CD14-positive monocyte (primary cell): ENCODE data around the gene KLRG1. TPM values are rescaled to one million over a fixed set of nuclear protein-coding genes. Genes with fewer than 3 reads are reported as not detected.

Experiments used
- DNase-seq, 3 donors: peaks; one replicate each; pipeline ENCODE4 v3.0.0-alpha.2; 2011 to 2022
- H2AFZ ChIP-seq: 2 replicates; pipeline ENCODE4 v1.6.0; 2012; ENCODE audit warnings: mild to moderate bottlenecking, low read depth, low read length, inconsistent platforms; ENCODE audit not compliant: insufficient read depth, poor library complexity, severe bottlenecking
- H3K27ac ChIP-seq, 2 donors: 1 replicate in 1 of 2; 2 replicates in 1 of 2; pipeline ENCODE4 v1.5.1; 2012 to 2013; ENCODE audit warnings: low read length in 2 of 2, control low read depth in 1 of 2, inconsistent platforms in 1 of 2, low read depth in 1 of 2, mild to moderate bottlenecking in 1 of 2
- H3K27me3 ChIP-seq, 2 donors: one replicate each; pipeline versions ENCODE4 v1.6.0 to v1.6.1; 2011 to 2013; ENCODE audit warnings: low read length in 2 of 2; ENCODE audit not compliant: control insufficient read depth in 2 of 2, insufficient read depth in 2 of 2
- H3K36me3 ChIP-seq, 2 donors: replicated peaks in 1 of 2; 1 replicate in 1 of 2; 2 replicates in 1 of 2; pipeline versions ENCODE4 v1.5.1 to v1.6.1; 2012 to 2013; ENCODE audit warnings: low read length in 2 of 2, control low read depth in 1 of 2, inconsistent platforms in 1 of 2, mild to moderate bottlenecking in 1 of 2; ENCODE audit not compliant: insufficient read depth in 2 of 2, control insufficient read depth in 1 of 2
- H3K4me1 ChIP-seq, 2 donors: 1 replicate in 1 of 2; 2 replicates in 1 of 2; pipeline versions ENCODE4 v1.5.1 to v1.6.1; 2012 to 2013; ENCODE audit warnings: low read length in 2 of 2, control low read depth in 1 of 2, inconsistent platforms in 1 of 2, mild to moderate bottlenecking in 1 of 2, moderate library complexity in 1 of 2; ENCODE audit not compliant: insufficient read depth in 2 of 2, control insufficient read depth in 1 of 2
- H3K4me2 ChIP-seq: replicated peaks from 2 replicates; pipeline ENCODE3; 2012; ENCODE audit warnings: low read length, moderate library complexity, mild to moderate bottlenecking; ENCODE audit not compliant: poor library complexity, severe bottlenecking; ENCODE audit errors: extremely low read depth
- H3K4me3 ChIP-seq, 3 experiments: fragments of 200-600 bp in 1 of 3; sonication (generic) in 1 of 3; replicated peaks in 1 of 3; 1 replicate in 2 of 3; 2 replicates in 1 of 3; pipeline ENCODE4 v1.5.1; 2011 to 2013; ENCODE audit warnings: low read length in 3 of 3, mild to moderate bottlenecking in 3 of 3, control low read depth in 2 of 3, low read depth in 2 of 3, inconsistent platforms in 1 of 3, moderate library complexity in 1 of 3
- H3K79me2 ChIP-seq: 2 replicates; pipeline ENCODE4 v1.6.0; 2012; ENCODE audit warnings: mild to moderate bottlenecking, control low read depth, inconsistent platforms, low read length, moderate library complexity; ENCODE audit not compliant: insufficient read depth
- H3K9ac ChIP-seq: 2 replicates; pipeline ENCODE4 v1.6.0; 2017; ENCODE audit warnings: low read length, mild to moderate bottlenecking; ENCODE audit not compliant: insufficient read depth, poor library complexity, severe bottlenecking
- H3K9me3 ChIP-seq, 2 donors: replicated peaks in 1 of 2; 1 replicate in 1 of 2; 2 replicates in 1 of 2; pipeline versions ENCODE4 v1.5.1 to v1.6.1; 2012 to 2013; ENCODE audit warnings: low read length in 2 of 2, control low read depth in 1 of 2; ENCODE audit not compliant: control insufficient read depth in 1 of 2, insufficient read depth in 1 of 2
- H4K20me1 ChIP-seq: 2 replicates; pipeline ENCODE4 v1.6.0; 2012; ENCODE audit warnings: mild to moderate bottlenecking, low read length, control low read depth, moderate library complexity; ENCODE audit not compliant: insufficient read depth
- H3K27ac Mint-ChIP-seq, 7 donors: one replicate each; pipeline ENCODE4 v1.8.0; 2020; ENCODE audit warnings: mild to moderate bottlenecking in 7 of 7, mixed read lengths in 7 of 7, moderate library complexity in 6 of 7, inconsistent platforms in 2 of 7
- H3K27me3 Mint-ChIP-seq, 3 donors: one replicate each; pipeline ENCODE4 v1.8.0; 2021 to 2022; ENCODE audit warnings: low read depth in 3 of 3, mild to moderate bottlenecking in 3 of 3, mixed read lengths in 3 of 3, moderate library complexity in 3 of 3, inconsistent platforms in 1 of 3
- H3K36me3 Mint-ChIP-seq, 2 donors: one replicate each; pipeline ENCODE4 v1.8.0; 2020; ENCODE audit warnings: mixed read lengths in 2 of 2, inconsistent platforms in 1 of 2, mild to moderate bottlenecking in 1 of 2
- H3K4me1 Mint-ChIP-seq: one replicate; pipeline ENCODE4 v1.8.0; 2020; ENCODE audit warnings: mild to moderate bottlenecking, mixed read lengths
- H3K4me3 Mint-ChIP-seq, 2 donors: one replicate each; pipeline ENCODE4 v1.8.0; 2020; ENCODE audit warnings: mild to moderate bottlenecking in 2 of 2, mixed read lengths in 2 of 2, moderate library complexity in 1 of 2
- H3K9me3 Mint-ChIP-seq, 7 donors: one replicate each; pipeline ENCODE4 v1.8.0; 2020 to 2022; ENCODE audit warnings: mixed read lengths in 7 of 7, mild to moderate bottlenecking in 6 of 7, moderate library complexity in 6 of 7, inconsistent platforms in 2 of 7
- WGBS: methylation state at CpG from one replicate; pipeline ENCODE4 v1.1.5; 2013; ENCODE audit warnings: missing lambda C conversion rate; ENCODE audit not compliant: insufficient coverage; 5-methylcytosine and 5-hydroxymethylcytosine counted together
- intact Hi-C, 2 donors: fragments of 100-400 bp; cut with micrococcal nuclease; formaldehyde crosslinking; loops; one replicate each; pipeline versions ENCODE4 v1.15.0 to v1.15.1; 2023
- polyA plus RNA-seq, 3 donors: library from polyadenylated mRNA; depleted of rRNA in 1 of 3; unstranded in 2 of 3; stranded (reverse) in 1 of 3; fragments of 300-500 nt in 2 of 3; fragments of >200 nt in 1 of 3; fragmentation: Illumina TruSeq in 2 of 3; gene quantifications; 1 replicate in 2 of 3; 2 replicates in 1 of 3; pipeline ENCODE4 v1.2.3, GENCODE V29; 2012 to 2021
- TF ChIP-seq, protein P1 (sequence below): fragments of 200-600 bp; IDR thresholded peaks from one replicate; pipeline ENCODE4 v1.8.0; 2022; ENCODE audit warnings: antibody characterized with exemption, mild to moderate bottlenecking

The KLRG1 gene
- polyA plus RNA-seq, 3 donors, result 1.1 to 3.4 (median 2.3) TPM

DNA sequence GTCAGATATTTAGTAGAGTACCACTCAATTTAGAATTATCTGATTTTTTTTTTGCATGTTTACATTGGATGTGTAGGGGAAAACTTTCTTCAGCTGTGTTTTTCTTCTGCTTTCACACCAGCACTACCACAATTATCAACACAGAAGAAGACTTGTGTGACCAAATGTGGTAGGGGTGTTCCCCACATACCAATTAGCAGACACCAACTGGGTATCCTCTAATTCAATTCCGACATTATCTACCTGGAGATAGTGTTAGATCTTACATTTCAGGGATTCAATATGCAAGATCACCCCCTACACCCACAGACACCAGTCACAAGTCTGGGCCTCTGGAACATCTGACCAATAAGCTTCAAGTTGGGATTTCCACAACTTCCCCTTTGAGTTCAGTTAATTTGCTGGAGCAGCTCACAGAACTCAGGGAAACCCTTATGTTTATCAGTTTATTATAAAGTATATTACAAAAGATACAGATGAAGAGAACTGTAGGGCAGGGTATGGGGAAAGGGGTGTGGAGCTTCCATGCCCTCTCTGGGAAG is 4.1 kb upstream of the KLRG1 start:
- H3K36me3 Mint-ChIP-seq, result no peaks in the 10 kb centered on the region
- intact Hi-C loops, result no loop called here
- DNase-seq, result peak in 2 of 3 donors; percentile 4 to 51
- Histone ChIP-seq H3K4me2 (no peak overlapping the region), H3K9me3 (peaks cover 4 to 5% of the 10 kb centered on the region in 2 donors), H3K4me3 (no peak overlapping the region), H3K4me1 (peaks cover 38 to 46% of the 10 kb centered on the region in 2 donors), H3K27ac (no peak overlapping the region), H2AFZ (peak overlapping the region; percentile 25), H3K9ac (no peak overlapping the region), H3K79me2 (no peaks in the 10 kb centered on the region), H3K27me3 (no peaks in the 10 kb centered on the region), H3K36me3 (no peaks in the 10 kb centered on the region), H4K20me1 (no peaks in the 10 kb centered on the region)
- peak overlapping the region in 1 of 7 donors; percentile 43 for H3K27ac Mint-ChIP-seq
- H3K4me1 Mint-ChIP-seq, result peaks cover 41% of the 10 kb centered on the region
- H3K9me3 Mint-ChIP-seq, result peaks cover 3 to 9% (median 6%) of the 10 kb centered on the region in 7 donors
- TF ChIP-seq, protein P1, sequence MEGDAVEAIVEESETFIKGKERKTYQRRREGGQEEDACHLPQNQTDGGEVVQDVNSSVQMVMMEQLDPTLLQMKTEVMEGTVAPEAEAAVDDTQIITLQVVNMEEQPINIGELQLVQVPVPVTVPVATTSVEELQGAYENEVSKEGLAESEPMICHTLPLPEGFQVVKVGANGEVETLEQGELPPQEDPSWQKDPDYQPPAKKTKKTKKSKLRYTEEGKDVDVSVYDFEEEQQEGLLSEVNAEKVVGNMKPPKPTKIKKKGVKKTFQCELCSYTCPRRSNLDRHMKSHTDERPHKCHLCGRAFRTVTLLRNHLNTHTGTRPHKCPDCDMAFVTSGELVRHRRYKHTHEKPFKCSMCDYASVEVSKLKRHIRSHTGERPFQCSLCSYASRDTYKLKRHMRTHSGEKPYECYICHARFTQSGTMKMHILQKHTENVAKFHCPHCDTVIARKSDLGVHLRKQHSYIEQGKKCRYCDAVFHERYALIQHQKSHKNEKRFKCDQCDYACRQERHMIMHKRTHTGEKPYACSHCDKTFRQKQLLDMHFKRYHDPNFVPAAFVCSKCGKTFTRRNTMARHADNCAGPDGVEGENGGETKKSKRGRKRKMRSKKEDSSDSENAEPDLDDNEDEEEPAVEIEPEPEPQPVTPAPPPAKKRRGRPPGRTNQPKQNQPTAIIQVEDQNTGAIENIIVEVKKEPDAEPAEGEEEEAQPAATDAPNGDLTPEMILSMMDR, result no peak
- no peak overlapping the region for H3K4me3 Mint-ChIP-seq
- peaks cover 0 to 4% (median 0%) of the 10 kb centered on the region in 3 donors for H3K27me3 Mint-ChIP-seq
- WGBS, result no CpG with 5 or more reads among the region's 1 CpG

DNA sequence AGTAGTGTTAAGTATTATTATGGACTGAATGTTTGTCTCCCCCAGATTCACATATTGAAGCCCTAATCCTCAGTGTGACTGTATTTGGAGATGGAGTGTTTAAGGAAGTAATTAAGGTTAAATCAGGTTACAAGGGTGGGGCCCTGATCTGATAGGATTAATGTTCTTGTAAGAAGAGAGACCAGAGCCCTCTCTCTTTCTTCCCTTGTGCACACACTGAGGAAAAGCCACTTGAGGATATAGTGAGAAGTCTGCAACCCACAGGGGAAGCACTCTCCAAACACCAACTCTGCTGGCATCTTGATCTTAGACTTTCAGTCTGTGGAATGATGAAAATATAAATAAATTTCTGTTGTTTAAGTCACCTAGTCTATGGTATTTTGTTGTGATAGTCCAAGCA is 2.2 kb upstream of the KLRG1 start:
- intact Hi-C loops, result no loop called here
- Mint-ChIP-seq H3K4me1 (peaks cover 49% of the 10 kb centered on the region), H3K27ac (peak overlapping the region in 3 of 7 donors; percentile 4 to 26 (median 10)), H3K27me3 (peaks cover 0 to 4% (median 1%) of the 10 kb centered on the region in 3 donors), H3K4me3 (peak overlapping the region in 1 of 2 donors; percentile 68), H3K36me3 (no peaks in the 10 kb centered on the region), H3K9me3 (peaks cover 0 to 3% (median 2%) of the 10 kb centered on the region in 7 donors)
- Histone ChIP-seq H4K20me1 (no peaks in the 10 kb centered on the region), H3K27me3 (no peaks in the 10 kb centered on the region), H2AFZ (peak overlapping the region; percentile 33), H3K79me2 (no peaks in the 10 kb centered on the region), H3K4me3 (peak overlapping the region in 1 of 3 experiments; percentile 26), H3K9me3 (no peaks in the 10 kb centered on the region), H3K27ac (peak overlapping the region in 1 of 2 donors; percentile 64), H3K9ac (no peak overlapping the region), H3K4me1 (peaks cover 43 to 61% of the 10 kb centered on the region in 2 donors), H3K4me2 (peak overlapping the region; percentile 12), H3K36me3 (no peaks in the 10 kb centered on the region)
- TF ChIP-seq, protein P1, result no peak
- DNase-seq, result peak in 2 of 3 donors; percentile 2 to 9
